HG03103 (cell line): ENCODE results near the gene CCDC185.

Source experiments
- ATAC-seq: cut with Tn5 transposase; IDR thresholded peaks from one replicate; pipeline ENCODE4 v1.9.1; 2021; ENCODE audit warnings: low read depth; ENCODE audit not compliant: unreplicated experiment

Gene CCDC185

DNA sequence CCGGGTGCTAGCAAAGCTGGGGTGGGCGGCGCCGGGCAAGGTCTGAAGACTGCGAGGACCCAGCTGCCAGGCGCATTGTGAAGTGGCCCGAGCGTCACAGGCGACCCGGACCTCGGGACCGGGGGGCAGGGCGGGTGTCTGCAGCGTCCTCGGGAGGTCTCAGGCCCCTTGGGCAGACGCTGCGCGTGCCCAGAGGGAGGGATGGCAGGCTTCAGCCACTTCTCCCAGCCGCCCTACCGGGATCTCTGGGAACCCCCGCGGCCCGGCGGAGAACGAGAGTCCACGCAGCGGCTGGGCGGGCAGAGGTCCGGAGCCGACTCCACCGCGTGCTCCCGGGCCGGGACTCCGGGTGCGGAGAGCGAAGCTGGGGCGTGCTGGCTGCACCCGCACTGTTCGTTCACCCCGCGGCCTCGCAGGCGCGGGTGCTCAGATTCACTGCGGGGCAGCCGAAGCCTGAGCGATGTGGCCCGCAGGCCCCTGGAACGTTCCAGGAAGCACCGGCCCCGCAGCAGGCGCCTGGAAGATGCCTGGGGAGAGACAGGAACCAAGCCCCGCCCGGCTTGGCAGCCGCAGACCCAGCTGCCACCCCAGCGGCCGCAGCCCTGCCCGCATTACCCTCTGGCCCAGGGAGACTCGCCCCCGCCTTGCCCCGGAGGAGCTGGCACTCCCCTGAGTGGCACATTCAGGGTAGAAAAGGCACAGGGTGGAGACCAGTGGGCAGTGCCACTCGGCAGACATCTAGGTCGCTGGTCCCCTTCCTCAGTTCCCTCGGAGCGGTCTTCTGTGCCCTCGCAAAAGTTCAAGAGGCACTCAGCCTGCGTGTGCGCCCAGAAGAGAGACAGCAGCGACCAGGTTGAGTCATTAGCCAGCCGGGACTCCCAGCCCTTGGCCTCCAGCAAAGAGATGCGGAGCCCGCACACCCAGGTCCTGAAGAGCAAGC, at the start of gene CCDC185:
Gene CCDC185 (plus strand): TSS at position 141 of the 940 bp plus-strand sequence. CDS start 61 bp downstream, at position 202.
- ATAC-seq = no peak

GRCh38 chr1:223343692-223344091, 49.5 kb upstream of the CCDC185 start:
- no peak for ATAC-seq

GRCh38 chr1:223344491-223344890, 48.7 kb upstream of the CCDC185 start:
- ATAC-seq = no peak

DNA sequence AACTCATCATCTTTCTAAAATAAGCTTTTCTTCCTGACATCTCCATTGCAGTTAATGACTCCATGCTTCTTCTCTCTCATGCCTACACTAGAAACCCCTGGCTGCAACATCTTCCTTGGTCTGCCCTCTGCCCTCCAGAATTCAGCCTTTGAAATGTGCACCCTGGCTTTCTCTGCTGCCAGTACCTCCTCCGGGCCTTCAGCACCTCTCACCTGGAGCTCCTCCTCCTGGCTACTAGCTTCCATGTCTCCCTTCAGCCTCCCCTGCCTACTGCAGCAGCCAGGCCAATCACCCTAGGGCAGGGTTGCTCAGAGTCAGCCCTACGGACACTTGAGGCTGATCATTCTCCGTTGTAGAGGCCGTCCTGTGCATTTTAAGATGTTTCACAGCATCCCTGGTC, 47.5 kb upstream of the CCDC185 start:
- ATAC-seq = no peak

DNA sequence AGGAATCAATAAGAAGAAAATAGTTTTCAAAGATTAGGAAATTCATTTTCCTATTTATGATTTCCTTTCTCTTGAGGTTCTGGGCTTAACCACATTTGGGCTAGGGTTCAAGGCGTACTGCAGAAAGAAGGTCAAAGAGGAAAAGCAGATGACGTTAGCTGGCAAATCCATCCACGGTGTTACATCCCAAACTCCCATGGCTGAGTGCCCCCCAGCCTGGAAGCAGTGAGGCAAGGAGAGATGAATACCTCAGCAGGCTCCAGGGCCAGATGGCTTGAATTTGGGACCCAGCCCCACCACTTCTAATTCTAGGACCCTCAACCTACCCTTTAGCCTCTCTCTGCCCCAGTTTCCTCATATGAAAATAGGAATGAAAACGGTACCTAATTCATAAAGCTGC, 46.9 kb upstream of the CCDC185 start:
- ATAC-seq = no peak

- ATAC-seq = no peak
These were observed 45.6 kb upstream of the CCDC185 start for GRCh38 chr1:223347583-223347982.

DNA sequence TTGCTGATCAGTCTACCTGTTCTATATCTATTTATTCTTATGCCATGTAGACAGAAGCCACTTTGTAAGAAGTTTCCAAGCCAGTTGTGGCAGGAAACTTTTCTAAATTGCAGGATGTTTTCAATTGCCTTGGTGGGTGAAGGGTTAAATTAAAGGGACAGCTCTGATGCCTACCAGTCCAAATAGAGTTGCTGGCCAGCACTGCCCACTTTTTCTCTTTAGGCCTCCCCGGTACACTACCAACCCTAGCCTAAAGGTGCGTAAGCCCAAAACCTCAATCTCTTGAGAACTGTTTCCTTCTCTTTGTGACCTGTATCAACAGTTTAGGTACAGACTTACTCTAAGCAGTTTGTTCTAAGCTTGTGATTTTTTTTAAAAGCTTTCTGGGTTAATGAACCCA, 44.8 kb upstream of the CCDC185 start:
- ATAC-seq = no peak

GRCh38 chr1:223349241-223349640, 44.0 kb upstream of the CCDC185 start:
- no peak for ATAC-seq

DNA sequence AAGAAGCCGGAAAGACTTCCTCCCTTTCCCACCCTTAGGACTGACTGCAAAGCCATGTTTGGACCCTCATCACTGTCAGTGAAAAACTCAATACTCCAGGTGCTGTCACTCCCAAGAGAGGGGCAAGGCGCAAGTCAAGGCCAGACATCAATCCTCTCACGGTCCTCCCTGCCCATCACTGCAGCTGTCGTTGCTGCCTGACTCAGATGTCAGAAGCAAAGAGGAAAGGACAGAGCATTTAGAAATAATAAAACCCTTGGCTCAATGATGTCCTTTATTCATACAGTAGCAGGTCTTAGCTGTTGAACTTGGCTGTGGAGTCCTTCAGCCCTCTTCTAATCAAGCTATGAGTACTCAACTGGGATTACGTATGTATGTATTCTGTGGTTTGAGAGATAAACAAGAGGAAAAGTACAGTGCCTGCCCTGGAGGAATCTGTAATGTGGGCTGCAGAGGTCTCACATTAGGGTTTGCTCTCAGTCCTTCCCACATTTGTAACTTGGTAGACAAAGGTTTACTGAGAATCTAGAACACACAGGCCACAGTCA, 42.8 kb upstream of the CCDC185 start:
- ATAC-seq = no peak

GRCh38 chr1:223352944-223353343, 40.3 kb upstream of the CCDC185 start:
- no peak for ATAC-seq

GRCh38 chr1:223353939-223354338, 39.3 kb upstream of the CCDC185 start:
- no peak for ATAC-seq

DNA sequence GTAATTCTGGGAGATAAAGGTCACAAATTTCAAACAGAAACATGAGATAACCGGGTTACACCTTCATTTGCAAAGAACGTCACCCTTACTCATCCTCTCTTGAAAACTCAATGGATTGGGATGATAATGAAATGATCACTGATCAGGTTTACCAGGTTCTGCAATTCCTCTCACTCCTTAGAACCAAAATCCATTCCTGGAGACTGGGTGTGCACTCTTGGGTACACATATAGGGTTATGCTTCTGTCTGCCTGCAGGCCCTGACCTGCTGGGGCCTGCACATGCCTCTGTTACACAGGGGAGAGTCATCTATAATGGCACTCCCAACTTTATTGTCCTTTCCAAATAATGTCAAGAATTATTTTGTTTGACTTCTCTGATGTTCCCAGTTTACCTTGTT, 37.5 kb upstream of the CCDC185 start:
- no peak for ATAC-seq

GRCh38 chr1:223358826-223359225, 34.4 kb upstream of the CCDC185 start:
- no peak for ATAC-seq

DNA sequence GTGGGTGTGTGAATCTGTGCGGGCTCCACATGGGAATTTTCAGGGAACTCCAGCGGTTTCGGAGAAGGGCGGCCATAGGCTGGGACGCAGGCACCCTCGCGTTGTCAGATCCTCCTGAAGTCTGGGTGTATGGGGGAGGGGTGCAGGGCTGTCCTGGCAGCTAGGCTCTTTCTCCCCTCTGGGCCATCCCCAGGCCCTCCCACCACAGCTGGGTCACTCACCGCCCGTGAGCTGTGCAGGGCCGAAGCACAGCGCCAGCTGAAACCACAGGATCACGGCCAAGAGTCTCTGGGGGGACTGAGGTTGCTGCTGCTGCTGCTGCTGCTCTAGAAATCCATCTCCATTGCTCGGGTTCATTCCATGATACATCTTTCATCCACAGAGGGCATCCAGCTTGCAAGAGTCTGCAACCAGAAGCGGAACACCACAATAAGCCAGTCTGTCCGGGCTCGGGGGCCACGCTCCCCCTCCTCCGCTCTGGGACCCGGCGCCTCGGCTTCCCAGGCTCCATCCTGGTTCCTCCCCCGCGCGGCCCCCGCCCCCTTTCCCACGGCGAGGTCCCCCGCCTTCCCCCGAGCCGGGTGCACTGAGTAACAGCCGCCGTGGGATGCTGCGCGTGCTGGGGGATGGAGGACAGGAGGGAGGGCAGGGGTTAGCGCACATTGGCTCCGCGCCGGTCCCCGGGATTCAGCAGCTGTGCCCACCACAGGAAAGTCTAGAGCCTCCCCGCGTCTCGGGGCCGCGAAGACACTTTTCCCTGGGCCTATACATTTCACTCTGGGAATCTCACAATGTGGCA, 30.0 kb upstream of the CCDC185 start:
- ATAC-seq = no peak

DNA sequence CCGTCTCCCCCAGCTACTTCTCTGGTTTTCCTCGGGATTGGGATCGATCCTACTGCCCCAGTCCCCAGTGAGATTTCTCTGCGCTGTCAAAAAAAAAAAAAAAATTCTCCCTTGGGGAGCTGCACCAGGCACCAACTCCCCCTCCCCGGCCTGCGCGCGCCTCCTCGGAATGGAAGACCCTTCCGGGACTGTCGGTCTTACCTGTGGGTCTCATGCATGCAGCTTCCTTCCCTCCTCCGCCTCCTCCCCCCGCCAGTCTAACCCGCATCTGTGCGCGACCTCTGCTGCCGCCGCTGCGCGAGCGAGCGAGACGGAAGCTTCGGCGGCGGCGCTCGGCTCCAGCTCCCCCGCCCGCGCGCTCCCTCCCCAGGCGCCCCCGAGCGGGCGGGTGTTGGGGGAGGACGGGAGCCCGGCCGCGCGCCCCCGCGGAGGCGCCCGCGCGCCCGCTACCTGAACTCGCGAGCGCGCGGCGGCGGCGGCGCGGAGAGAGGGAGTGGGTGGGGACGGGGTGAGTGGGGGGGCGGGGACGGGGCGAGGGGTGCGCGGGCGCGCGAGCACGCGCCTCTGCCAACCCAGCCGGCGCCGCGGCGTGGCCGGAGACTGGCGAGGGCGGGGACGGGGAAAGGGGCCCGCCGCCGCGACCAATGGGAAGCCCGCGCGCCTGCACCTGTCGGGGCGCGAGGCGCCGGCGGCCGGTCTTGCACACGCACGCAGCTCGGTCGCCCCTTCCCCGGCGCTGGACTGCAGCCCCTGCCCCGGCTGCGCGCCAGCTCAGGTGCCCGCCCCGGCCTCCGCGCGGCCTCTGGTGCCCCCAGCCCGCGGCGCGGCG, 29.1 kb upstream of the CCDC185 start, which contains the start of gene SUSD4:
Gene SUSD4 (minus strand): TSS at position 321 of the 829 bp plus-strand sequence. CDS start 751 bp downstream, outside the sequence.
- peak; percentile 69 for ATAC-seq

GRCh38 chr1:223364685-223365382, 28.4 kb upstream of the CCDC185 start:
- no peak for ATAC-seq

DNA sequence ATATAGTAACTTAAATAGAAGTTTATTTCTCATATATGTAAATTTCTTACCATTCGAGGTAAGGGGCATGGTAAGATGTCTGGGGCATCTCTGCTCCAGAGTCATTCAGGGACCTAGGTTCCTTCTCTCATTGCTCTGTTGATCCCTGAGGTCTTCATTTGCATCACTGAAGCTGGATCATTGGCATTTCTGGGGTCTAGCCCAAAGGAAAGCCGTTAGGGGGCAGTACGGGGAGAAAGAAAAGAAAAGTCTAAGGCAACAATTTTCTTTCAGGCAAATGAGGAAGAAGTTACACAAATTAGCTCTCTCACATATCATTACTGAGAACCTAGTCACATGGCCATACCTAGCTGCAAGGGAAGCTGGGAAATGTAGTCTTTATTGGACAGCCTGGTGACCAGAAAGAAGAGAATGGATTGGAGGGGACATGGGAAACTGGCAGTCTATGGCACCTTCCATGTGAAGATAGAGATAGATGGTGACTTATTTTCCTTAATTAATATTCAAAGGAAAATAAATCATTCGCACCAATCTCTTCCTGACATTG, 19.1 kb upstream of the CCDC185 start:
- no peak for ATAC-seq

DNA sequence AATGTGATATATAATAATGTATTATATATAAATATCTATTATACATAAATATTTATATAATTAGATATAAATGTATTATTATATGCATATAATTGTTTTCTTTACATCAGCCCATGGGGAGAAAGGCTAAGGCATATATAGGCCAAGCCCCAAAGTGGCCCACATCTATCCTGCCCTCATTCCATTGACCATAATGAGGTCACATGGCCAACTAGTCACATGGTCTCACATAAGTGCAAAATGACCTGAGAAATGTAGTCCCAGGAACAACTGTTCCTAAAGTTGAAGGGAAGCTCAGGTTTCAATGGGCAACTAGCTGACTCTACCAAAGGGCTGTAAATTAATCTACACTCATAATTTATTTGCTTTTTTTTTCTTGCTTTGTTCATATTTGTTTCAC, 14.5 kb upstream of the CCDC185 start:
- no peak for ATAC-seq

GRCh38 chr1:223386013-223386412, 7.2 kb upstream of the CCDC185 start:
- ATAC-seq = no peak
